NT2/D1 (cell line): Measurements from ENCODE around the gene PTER.

ENCODE experiments used
- YY1 ChIP-seq: IDR thresholded peaks from 2 replicates; pipeline ENCODE4 v1.6.1; 2011; ENCODE audit not compliant: insufficient read length, insufficient read depth
- ZNF274 ChIP-seq: IDR thresholded peaks from 2 replicates; pipeline ENCODE4 v1.6.1; 2011; ENCODE audit warnings: mild to moderate bottlenecking, low read depth, low read length

DNA sequence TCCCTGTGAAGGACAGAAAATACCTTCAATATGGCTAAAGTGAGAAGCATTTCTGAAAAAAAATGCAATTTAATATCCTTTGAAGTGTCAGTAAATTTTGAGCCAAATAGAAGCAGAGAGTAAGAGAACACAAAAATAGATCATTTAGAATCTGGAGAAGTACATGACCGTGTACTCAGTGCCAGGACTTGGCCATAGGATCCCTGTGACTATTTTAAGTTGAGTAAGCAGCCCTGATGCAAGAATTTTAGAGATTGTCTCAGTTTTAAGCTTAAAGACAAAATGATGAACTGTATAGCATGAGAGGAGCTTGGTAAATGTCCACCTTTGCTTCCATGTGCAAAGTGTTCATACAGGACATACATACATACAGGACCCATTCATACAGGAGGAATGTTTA is 2.5 kb downstream of the PTER start:
- TF ChIP-seq YY1 = no peak
- no peak for TF ChIP-seq ZNF274
